Measurements from ENCODE around the gene C3orf33.

DNA sequence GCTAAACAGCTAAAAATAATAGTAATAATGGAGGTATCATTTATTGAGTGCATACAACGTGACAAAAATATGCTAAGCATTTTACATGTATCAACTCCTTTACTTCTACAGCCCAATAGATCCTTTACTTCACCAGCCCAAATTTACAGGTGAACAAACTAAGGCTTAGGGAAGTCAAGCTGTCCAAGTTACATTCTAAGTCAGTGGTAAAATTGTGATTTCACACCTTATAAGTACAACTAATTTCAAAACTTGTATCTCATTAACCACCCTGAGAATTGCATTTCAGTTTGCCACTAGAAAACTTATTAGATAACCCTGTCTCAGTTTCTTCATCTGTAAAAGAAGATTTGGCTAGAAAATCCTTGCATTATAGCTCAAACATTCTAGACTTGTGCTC, 37.5 kb upstream of the C3orf33 start:
- TF ChIP-seq POLR2A (IDR thresholded peaks at IDR 0.05; ENCODE audit: low read length), result no peak
- TF ChIP-seq GATA1 (IDR thresholded peaks at IDR 0.05; ENCODE audit: low read depth, low read length), result no peak

All from erythroblast (primary cell).